Lower leg skin (tissue), 4 donors: ENCODE measurements around the gene GNS. TPM values are rescaled to one million over a fixed set of nuclear protein-coding genes. Genes with fewer than 3 reads are reported as not detected.
"Not testable (repeated sequence)": the region's sequence is repeated elsewhere in the genome, so short reads cannot be mapped to it uniquely, and the experiment has no call there.

ENCODE experiments used
- DNase-seq, 2 donors: peaks; one replicate each; pipeline ENCODE4 v3.0.0-alpha.2; 2019; ENCODE audit warnings: low spot score in 2 of 2
- H3K4me3 ChIP-seq: fragments of 200-600 bp; sonication (generic); 2 replicates; pipeline ENCODE4 v1.5.1; 2017; ENCODE audit warnings: mild to moderate bottlenecking, low read depth; ENCODE audit not compliant: poor library complexity, severe bottlenecking
- POLR2A ChIP-seq, 2 donors: fragments of 450-650 bp; IDR thresholded peaks; one replicate each; pipeline ENCODE4 v1.6.1; 2016 to 2017; ENCODE audit warnings: antibody characterized with exemption in 2 of 2, mild to moderate bottlenecking in 1 of 2, moderate library complexity in 1 of 2
- WGBS, 2 donors: methylation state at CpG; one replicate each; pipeline ENCODE4 v1.1.5; 2018; 5-methylcytosine and 5-hydroxymethylcytosine counted together
- intact Hi-C: fragments of 100-400 bp; cut with DNase I; formaldehyde crosslinking; loops from one replicate; pipeline ENCODE4 v1.15.0; 2023; ENCODE audit warnings: low total_unique reads
- total RNA-seq, 4 donors: library from RNA; depleted of rRNA; stranded (reverse); fragments of >200 nt; gene quantifications; one replicate each; pipeline ENCODE4 v1.1.0, GENCODE V29; 2016
- TF ChIP-seq, protein P1 (sequence below), 3 donors: fragments of 450-650 bp; IDR thresholded peaks; one replicate each; pipeline ENCODE4 v1.5.1; 2016; ENCODE audit warnings: antibody characterized with exemption in 3 of 3, mild to moderate bottlenecking in 3 of 3, moderate library complexity in 2 of 3

The GNS gene
- 10 to 100 TPM; 42.6 to 64.1 (median 50.1) TPM for total RNA-seq

DNA sequence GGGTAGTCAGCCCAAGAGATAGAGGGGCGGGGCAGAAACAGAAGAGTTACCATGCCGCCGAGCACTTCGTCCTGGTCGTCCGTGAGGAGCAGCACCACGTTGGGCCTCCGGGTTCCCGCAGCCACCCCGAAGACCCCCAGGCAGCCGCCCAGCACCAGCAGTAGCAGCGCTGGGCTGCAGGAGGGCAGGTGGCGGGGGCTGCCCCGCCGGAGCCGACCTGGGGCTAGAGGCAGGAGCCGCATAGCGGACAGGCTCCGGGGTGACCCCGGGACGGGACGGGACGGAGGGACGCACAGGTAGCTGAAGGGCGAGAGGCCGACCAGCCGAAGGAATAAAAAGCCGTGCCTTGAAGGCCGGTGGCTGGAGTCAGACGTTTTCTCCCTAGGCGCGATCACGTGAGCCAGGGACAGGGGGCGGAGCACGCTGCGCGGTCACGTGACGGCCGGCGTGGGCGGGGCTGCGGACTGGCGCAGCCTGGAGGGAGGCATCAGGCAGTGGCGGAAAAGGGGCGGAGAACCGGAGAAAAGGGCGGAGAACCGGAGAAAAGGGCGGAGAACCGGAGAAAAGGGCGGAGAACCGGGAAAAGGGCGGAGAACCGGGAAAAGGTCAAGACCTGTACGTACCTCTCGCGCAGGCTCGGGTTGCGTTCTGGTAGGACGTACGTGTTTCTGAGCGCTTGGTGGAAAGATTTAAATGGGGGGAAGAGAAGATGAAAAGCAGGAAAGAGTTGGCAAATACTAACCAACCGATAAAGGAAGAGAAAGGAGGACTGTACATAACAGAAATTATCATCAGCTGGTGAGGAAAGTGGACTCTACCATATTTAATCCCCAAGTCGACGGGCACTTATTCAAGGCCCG is at the start of gene GNS:
GNS (minus strand) TSS at position 372 of the 860 bp plus-strand sequence; CDS start at position 242, 130 bp downstream.
- peak within 1 kb of the TSS; percentile 92 for H3K4me3 ChIP-seq
- DNase-seq, result peak; percentile 96 to 99
- no peak for TF ChIP-seq POLR2A (IDR thresholded peaks at IDR 0.05)
- TF ChIP-seq, protein P1, sequence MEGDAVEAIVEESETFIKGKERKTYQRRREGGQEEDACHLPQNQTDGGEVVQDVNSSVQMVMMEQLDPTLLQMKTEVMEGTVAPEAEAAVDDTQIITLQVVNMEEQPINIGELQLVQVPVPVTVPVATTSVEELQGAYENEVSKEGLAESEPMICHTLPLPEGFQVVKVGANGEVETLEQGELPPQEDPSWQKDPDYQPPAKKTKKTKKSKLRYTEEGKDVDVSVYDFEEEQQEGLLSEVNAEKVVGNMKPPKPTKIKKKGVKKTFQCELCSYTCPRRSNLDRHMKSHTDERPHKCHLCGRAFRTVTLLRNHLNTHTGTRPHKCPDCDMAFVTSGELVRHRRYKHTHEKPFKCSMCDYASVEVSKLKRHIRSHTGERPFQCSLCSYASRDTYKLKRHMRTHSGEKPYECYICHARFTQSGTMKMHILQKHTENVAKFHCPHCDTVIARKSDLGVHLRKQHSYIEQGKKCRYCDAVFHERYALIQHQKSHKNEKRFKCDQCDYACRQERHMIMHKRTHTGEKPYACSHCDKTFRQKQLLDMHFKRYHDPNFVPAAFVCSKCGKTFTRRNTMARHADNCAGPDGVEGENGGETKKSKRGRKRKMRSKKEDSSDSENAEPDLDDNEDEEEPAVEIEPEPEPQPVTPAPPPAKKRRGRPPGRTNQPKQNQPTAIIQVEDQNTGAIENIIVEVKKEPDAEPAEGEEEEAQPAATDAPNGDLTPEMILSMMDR (IDR thresholded peaks at IDR 0.05), result no peak
- WGBS, 2 donors, result 0 to 1% methylated on average over 52 to 55 of the region's 67 CpGs
- intact Hi-C loops, result no loop called here

DNA sequence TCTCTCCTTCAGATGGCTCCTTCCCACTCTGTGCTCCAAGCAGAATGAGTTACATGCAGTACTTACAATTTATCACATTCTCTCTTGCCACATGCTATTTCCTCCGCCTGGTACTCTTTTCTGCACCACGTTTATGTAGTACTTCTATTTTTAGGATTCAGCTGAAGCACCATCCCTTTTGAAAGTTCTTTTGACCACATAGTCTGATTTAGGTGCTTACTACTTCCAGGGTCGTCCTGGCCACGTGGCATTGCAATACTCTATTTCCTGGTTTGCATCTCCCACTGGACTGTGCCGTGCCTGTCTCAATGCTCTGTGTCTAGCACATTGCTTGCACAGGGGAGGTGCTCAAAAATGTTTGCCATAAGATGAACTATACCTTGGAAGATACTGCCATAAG is 48.9 kb upstream of the GNS start:
- TF ChIP-seq POLR2A (IDR thresholded peaks at IDR 0.05), result no peak
- TF ChIP-seq, protein P1 (IDR thresholded peaks at IDR 0.05), result no peak
- intact Hi-C loops, result no loop called here
- DNase-seq, result no peak
- no peak overlapping the region for H3K4me3 ChIP-seq
- 42 to 51% methylated on average over 5 of the region's 5 CpGs for WGBS, 2 donors

DNA sequence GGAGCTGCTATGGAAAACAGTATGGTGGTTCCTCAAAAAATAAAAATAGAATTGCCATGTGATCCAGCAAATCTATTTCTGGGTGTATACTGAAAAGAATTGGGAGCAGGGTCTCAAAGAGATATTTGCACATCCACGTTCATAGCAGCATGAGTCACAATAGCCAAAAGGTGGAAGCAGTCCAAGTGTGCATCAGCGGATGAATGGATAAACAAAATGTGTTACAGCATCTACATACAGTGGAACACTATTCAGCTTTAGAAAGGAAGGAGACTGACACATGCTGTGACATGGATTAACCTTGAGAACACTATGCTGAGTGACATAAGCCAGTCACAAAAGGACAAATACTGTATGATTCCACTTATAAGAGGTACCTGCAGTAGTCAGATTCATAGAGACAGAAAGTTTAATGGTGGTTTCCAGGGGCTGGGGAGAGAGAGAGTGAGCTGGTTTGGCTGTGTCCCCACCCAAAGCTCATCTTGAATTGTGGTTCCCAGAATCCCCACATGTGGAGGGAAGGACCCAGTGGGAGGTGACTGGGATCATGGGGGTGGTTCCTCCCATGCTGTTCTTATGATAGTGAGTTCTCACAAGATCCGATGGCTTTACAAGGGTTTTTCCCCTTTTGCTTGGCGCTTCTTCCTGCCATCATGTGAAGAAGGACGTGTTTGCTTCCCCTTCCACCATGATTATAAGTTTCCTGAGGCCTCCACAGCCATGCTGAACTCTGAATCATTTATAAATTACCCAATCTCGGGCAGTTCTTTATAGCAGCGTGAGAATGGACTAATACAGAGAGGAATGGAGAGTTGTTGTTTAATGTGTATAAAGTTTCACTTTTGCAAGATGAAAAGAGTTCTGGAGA is 47.6 kb upstream of the GNS start:
- WGBS, 2 donors, result 66 to 73% methylated on average over 7 of the region's 7 CpGs

DNA sequence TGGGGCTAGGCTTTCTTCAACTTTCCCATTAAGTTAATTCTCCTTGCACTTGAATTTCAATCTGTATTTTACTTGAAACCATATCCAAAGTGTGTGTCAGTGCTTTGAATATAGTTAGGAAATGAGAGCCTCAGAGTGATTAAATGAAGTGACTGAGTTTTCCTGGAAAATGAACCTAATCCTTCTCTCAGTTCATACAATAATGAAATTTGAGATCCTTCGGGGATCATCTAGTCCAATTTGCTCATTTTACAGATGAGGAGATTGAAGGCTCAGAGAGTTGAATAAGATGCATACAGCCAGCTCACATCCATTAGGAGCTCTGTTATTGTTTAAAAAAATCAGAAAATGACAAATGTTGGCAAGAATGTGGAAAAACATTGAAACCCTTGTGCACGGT is 47.0 kb upstream of the GNS start:
- TF ChIP-seq, protein P1 (IDR thresholded peaks at IDR 0.05), result no peak
- no peak for TF ChIP-seq POLR2A (IDR thresholded peaks at IDR 0.05)
- intact Hi-C loops, result no loop called here
- DNase-seq, result no peak
- H3K4me3 ChIP-seq, result no peak overlapping the region
- WGBS, 2 donors, result 74 to 75% methylated on average over 2 of the region's 2 CpGs

More for the DNA sequence above, 47.6 kb upstream of the GNS start:
- DNase-seq, result no peak
- TF ChIP-seq, protein P1 (IDR thresholded peaks at IDR 0.05), result no peak
- TF ChIP-seq POLR2A (IDR thresholded peaks at IDR 0.05), result no peak
- H3K4me3 ChIP-seq, result no peak overlapping the region
- intact Hi-C loops, result no loop called here

DNA sequence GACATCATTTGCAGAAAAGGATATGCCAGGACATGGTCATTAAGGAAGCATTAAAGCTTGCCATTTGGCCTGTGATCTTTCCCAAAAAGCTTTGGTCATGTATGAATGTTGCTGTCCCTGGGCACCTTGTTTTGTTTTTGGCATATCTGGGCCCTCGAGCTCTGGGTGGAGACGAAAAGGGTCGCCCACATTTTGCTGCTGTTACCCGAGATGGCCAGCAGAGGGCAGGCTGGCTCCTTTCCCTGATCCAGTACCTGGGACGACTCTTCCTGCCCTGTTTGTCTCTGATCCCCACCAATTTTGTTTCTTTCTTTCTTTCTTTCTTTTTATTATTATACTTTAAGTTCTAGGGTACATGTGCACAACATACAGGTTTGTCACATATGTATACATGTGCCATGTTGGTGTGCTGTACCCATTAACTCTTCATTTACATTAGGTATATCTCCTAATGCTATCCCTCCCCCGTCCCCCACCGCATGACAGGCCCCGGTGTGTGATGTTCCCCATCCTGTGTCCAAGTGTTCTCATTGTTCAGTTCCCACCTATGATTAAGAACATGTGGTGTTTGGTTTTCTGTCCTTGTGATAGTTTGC is 43.1 kb upstream of the GNS start:
- 30 to 35% methylated on average over 8 of the region's 8 CpGs for WGBS, 2 donors
- DNase-seq, H3K4me3 ChIP-seq: not testable (repeated sequence)
- intact Hi-C loops, result loop anchor here (5.0 kb wide), 1 partner anchor 80 kb away; no protein-coding TSS in a partner anchor
